Measurements from ENCODE around the gene WDFY4.

WDFY4 gene

DNA sequence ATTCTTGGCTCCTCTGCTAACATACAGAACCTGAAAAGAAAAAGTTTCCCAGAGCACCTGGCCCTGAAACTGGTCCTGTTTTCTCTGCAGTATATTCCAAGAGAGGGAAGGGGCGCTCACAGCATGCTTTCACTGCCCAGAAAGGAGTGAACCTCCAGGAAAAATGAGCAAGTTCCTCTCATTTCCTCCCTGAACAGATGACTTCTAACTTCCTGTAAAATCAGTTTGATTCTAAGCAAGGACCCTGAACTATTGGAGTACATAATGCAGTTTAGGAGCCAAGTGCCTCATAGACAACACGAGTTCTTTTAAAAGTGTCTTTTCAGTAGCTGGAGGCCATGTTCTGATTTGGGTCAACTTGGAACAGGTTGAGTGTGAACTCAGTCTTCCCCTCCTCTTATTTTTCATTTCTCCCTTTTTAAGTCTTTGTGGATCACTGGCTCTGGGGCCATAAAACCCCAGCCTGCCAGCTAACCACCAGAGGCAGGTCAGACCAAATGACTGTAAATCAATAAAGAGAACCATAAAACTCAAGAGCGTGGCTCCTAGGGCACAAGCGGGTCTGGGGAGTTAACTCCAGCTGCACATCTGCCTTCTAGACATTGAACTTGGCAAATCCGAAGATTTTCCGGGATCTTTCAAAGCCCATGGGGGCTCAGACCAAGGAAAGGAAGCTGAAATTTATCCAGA is 260.9 kb downstream of the WDFY4 start:
- no peak for DNase-seq (ENCODE audit: low read depth)

DNA sequence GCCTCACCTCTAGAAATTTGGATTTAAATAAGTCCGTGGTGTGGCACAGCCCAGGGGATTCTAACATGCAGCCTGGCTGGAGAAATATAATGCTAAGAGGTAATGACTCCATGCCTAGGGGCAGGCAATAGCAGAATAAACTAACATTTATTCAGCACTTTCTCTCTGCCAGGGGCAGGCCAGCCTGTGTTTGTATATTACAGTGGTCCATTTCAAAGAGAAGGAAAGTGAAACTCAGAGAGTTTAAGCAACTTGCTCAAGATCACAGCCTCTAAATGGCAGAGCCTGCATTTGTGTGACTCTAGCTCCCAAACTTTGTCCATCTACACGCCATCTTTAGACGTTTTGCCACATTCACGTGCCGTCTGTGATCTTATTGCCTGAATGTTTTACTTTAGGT is 261.7 kb downstream of the WDFY4 start:
- DNase-seq (ENCODE audit: low read depth): no peak

DNA sequence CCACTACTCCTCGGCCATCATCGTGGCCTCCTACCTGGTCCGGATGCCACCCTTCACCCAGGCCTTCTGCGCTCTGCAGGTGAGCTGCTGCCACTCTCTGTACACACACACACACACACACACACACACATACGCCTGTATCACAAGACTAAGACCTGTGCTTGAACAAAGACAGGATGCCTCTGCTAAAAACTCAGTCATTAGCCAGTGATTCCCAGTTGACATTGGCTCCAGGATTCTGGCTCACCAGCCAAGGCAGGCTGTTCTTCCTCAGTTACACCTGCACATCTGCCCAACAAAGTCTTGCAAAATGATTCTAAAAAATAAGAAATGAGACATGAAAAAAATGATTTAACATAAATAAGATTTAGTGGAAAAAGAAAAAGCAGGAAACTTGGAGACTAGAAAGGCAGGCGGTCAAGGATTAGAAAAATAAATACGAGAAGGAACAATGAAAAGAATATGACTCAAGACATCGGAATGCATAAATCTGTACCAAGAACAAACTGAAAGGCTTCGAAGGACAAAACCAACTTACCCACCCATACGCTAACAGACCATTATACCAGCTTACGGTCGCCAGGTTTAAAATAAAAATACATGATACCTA is 262.3 kb downstream of the WDFY4 start:
- no peak for DNase-seq (ENCODE audit: low read depth)

DNA sequence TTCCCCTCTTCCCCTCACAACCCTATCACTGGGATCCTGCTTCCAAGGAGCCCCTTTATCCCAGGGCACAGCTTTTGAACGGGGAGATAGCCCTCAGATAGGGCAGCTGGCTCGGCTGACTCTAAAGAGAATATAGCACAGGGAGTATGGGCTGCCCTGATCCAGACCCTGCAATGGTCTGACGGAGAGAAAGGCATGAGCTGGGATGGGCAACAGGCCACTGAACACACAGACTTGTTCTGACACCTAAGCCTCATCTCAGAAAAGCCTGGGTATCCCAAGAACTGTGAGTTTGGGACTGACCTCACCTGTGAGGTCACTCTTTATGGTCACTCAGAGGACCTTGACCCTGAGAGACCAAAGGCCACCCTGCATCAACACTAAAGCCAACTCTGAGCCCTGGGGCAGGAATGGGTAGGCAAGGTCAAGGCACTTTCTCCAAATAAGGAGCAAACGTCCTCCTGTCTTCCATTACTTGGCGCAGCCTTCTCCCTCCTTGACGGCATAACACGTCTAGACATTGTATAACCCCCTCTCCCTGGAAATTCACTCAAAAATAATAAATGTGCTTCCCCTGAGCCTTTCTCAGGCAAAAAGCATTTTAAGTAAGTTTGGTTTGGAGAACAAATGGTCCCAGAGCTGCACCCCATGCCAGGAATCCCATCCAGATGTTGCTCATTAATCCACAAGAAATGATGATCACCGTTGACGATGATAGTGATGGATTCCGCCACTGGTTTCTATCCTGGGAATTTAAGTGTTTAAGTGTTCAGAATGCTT is 263.2 kb downstream of the WDFY4 start:
- no peak for DNase-seq (ENCODE audit: low read depth)

DNA sequence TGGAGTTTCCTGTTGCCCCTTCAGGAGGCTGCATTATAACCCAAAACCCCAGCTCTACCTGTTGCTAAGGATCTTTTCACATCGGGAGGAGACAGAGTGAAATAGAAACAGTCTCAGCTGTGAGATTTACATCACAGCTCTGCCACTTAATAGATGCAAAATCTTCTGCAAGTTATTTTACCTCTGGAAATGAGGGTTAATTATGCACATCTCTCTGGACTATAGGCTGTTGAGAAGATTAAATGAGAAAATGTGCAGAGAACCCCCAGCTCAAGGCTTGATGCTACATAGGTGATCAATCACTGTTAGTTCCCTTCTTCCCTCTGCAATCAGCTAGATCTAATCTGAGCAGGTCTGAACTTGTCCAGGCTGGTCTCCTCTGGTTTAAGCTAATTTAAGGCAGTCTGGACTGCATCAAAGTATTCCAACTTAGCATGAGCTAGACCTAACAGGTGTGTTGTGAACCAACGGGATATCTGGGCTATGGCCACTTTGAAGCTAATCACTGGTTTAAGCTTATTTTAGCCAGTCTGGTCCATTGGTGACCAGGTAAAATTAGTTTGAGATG is 263.9 kb downstream of the WDFY4 start:
- DNase-seq (ENCODE audit: low read depth): no peak

DNA sequence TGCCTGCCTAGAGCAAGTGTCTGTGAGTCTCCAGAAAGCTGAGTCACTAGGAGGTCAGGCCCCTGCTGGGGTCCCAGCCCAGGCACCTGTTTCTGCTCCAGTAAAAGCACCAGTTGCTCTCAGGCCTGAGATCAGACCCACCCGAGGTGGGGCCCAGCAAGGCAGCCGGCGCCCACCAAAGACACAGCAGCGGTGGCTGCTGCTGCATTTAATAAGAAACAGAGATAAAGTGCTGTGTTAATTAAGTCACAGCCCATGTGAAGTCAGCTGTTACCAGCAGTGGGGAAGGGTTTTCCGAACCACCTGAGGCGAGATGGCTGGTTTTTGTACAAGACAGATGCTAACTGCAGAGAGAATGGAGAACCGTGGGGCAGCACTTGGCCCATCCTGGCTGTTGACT is 267.0 kb downstream of the WDFY4 start:
- DNase-seq (ENCODE audit: low read depth): no peak

DNA sequence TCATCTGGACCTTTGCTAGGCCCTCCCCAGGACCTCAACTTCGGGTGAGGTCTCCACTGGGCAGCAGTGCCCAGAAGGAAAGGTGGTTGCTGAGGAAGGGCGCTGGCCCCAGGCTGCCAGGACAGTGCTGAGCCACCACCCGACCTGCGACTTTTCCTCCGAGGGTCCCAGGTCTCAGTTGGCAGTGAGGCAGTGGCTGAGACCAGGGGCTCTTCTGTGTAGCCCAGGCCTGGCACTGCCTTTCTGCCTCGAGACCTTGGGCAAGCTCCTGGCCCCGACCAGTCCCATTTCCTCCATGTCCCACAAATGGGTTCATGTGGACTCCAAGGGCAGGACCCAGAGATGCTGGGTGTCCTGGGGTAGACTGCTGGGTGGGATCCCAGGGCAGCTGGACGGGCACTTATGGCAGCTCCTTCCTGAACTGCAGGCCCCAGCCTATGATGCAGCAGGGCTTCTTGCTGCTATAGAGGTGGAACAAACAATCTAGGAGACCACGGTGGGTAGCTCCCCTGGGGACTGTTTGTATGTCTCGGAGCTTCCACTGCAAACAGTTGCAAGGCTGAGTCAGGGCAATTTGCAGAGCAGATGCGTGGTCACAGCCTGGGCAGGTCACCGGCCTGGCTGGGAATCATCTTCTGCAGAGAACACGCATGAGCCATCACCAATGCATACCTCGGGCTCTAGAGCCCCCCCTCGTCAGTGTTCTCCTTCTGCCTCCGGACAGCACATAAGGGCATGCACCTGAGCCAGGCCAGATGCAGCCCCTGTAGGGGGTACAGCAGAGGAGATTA is 272.9 kb downstream of the WDFY4 start:
- DNase-seq (ENCODE audit: low read depth): no peak

DNA sequence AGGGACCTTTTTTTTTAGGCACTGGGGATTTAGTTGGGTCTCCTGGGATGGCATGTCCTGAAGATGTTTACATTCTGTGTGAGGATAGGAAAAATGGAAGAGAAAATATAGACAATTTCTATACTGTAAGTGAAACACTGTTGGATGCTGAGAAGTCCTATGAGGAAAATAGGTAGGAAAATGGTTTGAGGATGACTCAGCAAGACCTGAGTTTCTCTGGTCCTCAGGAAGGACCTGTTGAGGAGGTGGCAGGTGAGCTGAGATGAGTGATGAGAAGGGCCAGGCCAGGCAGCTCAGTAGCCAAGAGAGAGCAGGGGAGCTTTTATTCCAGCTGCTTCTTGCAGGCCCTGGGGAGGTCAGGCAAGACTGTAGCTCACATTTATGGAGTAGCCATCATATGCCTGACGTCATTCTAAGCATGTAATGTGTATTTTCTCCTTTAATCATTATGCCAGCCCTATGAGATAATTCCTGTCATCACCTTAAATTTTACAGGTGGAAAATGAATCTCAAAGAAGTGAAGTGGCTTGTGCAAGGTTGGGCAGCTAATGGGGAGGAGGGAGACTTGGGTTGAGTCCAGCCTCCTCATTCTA is 274.0 kb downstream of the WDFY4 start:
- no peak for DNase-seq (ENCODE audit: low read depth)

DNA sequence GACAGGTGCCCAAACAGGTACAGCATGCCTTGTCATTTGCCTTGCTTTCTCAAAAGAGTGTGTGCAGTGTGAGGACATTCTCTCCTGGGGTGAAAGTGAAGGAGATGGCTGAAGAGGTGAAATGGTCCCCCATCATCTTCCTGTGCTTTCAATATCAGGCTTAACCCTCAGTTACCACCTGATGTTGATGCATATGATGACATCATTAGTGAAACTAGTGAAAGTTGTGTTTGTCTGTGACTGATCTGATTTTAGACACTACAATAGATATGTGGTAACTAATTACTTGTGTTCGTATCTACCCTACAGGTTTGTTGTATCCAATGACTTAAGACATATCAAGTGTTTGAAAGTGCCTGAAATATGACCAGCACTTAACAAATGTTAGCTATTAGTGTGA is 279.4 kb downstream of the WDFY4 start:
- no peak for DNase-seq (ENCODE audit: low read depth)

DNA sequence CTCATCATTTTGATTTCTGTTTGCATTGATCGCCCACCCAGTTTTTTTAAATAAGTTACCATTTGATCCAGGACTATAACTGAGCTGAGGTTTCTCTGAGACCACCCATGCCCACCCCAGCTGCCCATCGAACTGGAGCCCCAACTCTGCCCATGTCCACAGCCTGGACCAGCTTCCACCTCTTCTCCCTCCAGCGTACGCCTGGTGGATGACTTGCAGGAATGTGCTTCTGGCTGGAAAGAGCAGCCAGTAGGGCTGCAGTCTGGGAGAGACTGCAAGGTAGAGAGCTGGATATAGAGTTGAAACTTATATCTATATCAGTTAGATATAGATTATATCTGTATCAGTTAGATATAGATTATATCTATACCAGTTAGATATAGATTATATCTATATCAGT is 280.8 kb downstream of the WDFY4 start:
- DNase-seq (ENCODE audit: low read depth): no peak

DNA sequence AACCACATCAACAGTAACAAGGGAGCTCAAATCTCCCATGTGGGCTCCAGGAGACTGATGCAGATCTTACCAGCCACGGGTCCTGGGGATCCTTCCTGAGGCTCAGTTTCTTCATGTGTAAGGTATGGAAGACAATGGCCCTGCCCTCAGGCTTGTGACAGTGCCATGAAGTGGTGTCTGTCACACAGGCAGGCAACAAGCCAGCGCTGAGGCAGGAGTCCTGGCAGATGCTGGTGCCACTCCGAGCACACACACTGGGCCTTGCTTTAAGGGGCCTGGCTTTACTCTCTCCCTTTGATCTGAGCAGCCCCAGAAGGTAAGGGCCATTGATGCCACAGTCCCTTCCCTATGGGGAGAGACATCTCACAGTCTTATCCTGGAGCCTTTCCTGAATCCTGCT is 283.4 kb downstream of the WDFY4 start:
- DNase-seq (ENCODE audit: low read depth): no peak

DNA sequence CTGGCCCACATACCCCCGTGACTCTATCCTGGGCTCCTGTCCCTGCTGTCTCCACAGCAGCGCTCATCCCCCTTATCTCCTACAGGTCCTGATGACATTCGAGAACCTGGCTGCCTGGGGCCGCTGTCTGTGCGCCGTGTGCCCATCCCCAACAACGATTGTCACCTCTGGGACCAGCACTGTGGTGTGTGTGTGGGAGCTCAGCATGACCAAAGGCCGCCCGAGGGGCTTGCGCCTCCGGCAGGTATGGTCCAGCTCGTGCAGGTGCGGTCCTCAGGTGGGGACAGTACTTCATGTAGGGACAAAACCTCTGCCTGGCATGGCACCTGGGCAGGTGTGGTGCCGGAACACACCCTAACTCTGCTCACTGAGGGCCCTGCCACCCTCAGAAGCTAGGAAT is 285.4 kb downstream of the WDFY4 start:
- no peak for DNase-seq (ENCODE audit: low read depth)

DNA sequence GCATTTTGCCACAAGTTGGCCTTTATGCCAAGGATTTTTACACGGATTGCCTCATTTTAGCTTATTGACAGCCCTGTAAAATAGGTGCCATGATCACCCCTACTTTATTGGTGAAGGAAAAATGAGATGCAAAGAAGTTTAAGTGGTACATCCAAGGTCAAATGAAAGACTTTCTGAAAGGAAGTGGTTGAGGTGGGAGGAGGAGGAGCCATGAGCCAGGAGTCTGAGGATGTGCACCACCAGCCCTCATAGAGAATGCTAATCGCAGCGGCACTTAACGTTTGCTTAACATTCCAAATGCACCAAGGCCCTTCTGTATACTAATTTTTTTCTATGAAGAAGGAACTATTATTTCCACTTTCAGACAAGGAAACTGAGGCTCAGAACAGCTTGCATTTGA is 286.0 kb downstream of the WDFY4 start:
- DNase-seq (ENCODE audit: low read depth): no peak

DNA sequence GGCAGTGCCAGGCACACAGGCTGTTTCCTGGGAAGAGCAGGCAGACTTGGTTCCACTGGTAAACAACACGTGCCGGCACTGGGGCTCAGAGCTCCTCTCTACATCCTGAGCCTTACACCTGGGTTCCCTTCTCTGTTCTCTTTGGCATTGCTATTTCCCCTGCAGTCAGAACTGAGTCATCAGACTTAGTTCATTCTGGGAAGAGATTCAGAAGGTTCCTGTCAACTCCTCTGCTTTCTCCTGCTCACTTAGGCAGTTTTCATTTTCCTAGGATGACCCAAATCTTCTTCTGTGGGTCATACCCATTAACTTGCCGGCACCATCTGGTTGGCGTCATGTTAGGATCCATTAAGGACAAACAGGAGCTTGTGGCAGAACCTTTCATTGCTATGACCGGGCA is 288.4 kb downstream of the WDFY4 start:
- no peak for DNase-seq (ENCODE audit: low read depth)

DNA sequence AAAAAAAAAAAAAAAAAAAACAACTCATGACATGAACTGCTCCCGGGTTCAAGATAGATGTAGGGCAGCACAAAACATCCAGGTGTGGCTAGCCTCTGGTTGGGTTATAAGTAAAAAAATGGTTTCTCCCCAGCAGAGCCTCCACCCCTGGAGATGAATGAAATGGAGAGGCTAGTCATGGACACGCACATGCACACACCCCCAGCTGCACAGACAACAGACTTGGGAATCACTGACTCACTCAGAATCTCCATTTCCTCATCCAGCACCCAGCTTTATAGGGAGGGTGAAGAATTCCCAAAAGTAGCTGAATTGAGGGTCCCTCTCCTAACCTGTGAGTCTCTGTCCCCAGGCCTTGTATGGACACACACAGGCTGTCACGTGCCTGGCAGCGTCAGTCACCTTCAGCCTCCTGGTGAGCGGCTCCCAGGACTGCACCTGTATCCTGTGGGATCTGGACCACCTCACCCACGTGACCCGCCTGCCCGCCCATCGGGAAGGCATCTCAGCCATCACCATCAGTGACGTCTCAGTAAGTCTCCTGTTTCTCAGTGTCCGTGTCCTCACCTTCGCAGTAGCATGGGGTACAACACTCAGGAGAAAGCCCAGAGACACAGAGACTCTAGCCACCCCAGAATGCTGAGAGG is 290.0 kb downstream of the WDFY4 start:
- no peak for DNase-seq (ENCODE audit: low read depth)

DNA sequence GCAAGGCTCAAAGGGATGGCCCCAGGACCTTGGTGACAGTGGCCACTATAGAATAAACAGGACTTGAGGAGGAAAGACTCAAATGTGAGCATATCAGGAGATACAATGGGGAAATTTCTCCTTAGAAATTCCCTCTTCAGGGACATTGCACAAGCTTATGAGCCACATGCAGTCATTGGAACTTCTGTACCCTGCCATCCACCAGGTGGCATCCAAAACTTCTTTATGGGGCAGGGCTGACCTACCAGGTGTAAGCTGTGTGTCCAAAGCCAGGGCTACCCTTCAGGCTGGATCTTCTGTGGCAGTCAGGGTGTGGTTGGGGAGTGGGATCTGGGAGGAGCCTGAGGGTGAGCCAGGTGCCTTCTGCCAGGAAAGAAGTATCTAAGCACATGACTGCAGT is 291.5 kb downstream of the WDFY4 start:
- DNase-seq (ENCODE audit: low read depth): peak; percentile 15

DNA sequence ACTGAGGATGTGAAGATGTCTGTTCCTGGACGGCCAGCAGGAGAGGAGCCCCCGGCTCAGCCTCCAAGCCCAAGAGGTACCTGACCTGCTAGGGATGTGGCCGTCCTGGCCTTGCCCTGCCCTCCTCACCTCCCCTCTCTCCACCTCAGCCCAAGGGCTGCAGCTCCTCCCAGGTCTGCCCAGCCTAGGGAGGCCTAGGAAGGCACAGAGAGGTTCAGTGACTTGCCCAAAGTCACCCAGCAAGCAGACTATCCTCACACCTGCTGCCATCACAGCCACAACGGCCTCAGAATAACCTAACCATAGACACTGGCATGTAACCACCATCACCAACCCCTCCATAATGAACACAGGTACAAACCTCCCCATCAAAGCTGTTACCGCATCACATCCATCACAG is 293.6 kb downstream of the WDFY4 start:
- no peak for DNase-seq (ENCODE audit: low read depth)

DNA sequence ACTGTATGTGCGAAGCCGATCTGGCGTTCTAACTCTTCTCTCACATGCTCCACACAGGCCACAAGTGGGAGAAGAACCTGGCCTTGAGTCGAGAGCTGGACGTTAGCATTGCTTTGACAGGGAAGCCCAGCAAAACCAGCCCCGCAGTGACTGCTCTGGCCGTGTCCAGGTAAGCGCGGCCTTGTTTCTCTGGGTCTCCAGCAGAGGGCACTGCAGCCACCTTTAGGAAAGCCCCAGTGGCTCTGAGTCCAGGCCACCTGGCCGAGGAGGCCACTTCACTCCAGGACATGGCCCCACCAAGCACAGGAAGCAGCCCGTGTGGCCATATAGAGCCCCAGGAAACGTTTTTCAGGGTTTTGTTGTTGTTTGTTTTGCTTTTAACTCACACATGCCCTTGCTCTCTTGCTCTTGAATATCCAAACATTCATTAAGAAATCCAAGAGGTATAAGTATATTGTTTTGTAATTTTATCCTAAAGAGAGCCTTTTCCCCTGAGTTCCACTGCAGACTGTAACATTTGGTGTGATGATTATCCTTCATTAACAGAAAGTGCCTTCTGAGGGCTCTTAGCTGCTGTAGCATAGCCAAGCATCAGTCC is 296.7 kb downstream of the WDFY4 start:
- no peak for DNase-seq (ENCODE audit: low read depth)

DNA sequence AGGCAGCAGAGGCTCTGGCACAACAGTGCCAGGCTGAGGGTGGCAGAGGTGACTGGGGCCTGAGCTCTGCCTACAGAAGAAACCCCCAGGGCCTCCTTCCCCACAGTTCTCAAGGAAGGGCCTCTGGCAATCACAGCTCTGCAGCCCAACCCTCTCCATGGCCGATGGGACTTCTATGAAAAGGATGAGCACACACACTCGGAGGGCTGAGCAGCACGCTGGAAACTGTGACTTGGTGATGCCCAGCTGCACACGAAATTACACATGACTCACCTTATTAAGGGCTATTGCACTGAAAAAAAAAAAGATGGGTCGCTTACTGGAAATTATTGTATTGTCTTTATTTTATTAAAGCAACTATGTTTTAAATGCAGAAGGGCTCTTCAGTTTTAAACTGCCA is 297.9 kb downstream of the WDFY4 start:
- DNase-seq (ENCODE audit: low read depth): no peak

DNA sequence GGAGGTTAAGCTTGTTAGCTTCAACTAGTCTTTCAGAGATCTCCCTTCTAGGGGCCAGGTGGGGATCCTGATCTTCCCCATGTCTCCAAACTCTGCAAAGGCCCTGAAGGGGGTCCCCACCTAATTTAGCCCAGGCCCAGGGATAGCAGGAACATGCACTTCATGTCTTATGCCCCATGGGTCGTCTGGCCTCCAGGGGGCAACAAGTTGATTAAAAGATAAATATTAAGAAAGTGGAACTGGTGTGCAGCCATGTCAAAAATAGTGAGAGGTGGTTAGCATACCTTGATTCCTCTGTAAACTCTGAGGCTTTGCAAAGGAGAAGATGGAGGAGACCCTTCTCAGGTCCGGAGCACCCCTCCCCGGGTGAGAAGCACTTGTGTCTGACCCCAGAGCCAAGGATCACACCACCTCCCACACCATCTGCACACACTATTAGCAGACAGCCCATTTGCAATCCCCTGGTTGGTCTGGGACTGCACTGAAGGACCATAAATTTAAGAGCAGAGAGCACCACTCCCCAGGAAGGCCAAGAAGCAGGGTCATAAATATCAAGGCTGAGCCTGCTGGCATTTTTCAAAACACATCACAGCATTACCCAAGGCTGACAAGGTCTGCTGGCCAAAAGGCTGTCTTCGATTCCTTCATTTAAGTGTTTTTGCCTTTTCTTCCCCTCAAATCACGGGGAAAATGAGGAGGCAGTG is 299.1 kb downstream of the WDFY4 start:
- DNase-seq (ENCODE audit: low read depth): no peak
